ENCODE measurements around the gene ADAMTS6.

The ADAMTS6 gene

DNA sequence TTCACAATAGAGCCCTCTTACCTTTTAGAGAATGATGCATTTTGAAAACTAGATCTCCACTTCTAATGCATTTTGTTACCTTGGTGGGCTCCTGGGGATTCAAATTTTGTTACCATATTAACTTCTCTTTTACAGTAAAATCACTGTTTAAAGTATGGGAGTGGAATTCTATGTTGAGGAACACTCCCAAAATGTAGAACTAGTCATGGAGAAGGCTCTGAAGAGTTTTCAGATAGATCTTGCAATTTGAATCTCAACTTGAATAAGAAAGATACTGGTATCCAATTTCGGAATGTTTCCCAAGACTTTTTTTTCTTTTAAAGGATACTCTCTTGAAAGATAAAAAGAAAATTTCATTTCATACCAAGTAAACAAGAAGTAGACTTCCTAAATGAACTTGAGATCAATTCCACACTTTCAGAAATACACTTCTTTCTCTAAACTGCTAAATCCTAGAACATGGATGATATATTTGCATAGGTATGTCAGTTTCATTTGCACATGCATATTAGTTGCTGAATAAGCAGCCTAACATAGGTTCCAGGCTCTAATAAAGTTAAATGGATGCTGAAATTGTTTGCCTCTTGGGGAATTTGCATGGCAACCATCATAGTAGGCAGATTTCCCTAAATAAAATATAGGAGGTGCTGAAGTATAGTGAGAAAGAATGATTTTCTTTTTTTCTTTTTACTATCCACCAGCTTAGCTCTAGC lies 205.4 kb downstream of the ADAMTS6 start:
- DNase-seq = no peak

- no peak for DNase-seq
Observed at GRCh38 chr5:65271906-65272305, 209.8 kb downstream of the ADAMTS6 start.

DNA sequence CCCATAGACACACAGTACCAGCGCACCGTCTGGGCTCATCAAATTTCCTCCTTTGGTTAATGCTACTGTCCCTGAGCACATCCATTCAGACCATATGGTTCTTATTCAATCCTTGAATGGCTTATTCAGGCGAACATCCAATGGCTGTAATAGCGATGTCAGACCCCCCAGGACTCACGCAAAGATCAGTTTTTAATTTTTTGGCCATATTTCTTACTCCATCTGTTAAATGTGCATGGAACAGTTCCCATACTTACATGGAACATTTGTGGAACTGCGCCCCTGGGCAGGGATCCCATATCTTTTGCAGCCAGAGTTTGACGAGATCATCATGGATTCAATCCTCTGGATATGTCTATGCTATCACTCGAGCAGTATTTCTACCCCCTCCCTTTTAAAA lies 213.2 kb downstream of the ADAMTS6 start:
- DNase-seq = no peak

GRCh38 chr5:65264420-65264819 lies 217.3 kb downstream of the ADAMTS6 start:
- no peak for DNase-seq

- DNase-seq = no peak
Observed at GRCh38 chr5:65263321-65263720, 218.4 kb downstream of the ADAMTS6 start.

DNA sequence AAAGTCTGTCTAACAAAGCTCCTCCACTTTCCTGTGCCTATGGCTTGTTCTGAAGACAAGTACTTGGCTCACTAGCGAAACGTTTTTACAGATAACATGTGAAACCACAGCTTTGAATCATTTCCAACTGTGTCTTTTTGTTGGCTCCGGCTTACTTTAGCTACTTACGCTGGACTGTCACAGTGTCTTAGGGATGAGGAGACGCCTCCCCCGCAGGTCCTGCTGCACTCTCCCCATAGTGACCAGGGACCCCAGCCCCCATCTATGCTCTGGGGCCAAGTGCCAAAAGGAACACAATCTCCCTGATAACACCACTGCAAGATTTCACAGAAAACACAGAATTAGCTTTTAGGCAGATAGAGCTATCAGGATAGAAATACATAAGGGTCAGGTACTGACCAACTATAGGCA lies 219.1 kb downstream of the ADAMTS6 start:
- DNase-seq = no peak

GRCh38 chr5:65262096-65262495 lies 219.6 kb downstream of the ADAMTS6 start:
- no peak for DNase-seq

GRCh38 chr5:65261499-65261898 lies 220.2 kb downstream of the ADAMTS6 start:
- no peak for DNase-seq

- DNase-seq = no peak
Observed at GRCh38 chr5:65255294-65255693, 226.4 kb downstream of the ADAMTS6 start.

GRCh38 chr5:65252977-65253376 lies 228.7 kb downstream of the ADAMTS6 start:
- no peak for DNase-seq

DNA sequence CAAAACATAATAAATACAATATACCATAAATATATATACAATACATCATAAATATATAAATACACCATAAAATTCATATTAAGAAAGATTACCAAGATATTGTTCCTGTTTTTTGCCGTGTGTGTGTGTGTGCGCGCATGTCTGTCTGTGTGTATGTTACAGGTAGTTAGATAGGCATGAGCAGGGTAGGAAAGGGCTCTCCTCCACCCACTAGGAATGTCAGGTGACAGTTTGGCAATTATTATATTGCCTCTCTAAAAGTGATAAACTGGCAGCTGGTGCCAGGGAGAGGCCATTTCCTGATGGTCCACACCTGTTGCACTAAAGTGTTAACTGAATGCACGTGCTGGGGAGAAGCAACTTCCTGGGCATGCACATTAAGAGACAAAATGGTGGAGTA lies 232.8 kb downstream of the ADAMTS6 start:
- no peak for DNase-seq

DNA sequence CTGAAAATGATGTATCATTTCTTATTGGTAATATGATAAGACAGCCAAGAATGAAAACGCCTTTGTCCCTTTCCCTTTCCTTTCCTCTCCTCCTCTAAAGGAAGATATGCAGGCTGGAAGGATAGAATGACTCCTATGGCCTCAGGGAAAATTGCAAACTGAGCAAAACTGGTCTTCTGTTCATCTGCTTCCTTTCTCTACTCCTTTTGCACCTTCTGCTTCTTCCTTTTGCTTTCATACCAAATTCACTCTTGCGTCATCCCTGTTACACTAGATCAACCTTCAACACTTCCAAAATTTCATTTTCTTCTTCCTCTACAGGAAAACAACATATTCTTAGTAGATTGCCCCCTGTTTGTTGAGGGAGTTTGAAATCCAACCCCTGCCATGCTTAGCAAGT lies 234.1 kb downstream of the ADAMTS6 start:
- DNase-seq = no peak

DNA sequence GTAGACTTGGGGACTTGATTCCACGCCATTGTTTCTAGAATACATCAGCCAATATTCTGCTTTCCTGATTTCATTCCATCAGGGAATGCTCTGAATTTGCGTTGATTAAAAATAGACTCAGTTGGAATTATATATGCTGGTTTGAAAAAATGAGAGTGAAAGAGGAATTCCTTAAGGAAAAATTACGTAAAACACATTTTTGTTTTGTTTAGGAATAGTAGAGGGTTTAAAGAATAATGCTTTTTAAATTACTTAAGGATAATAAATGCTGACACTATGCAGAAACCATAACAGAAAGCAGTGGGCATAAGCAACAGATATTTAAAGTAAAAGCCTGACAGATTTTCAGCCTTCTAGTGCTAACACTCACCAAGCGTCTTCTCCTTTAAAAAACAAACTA lies 235.0 kb downstream of the ADAMTS6 start:
- DNase-seq = no peak

GRCh38 chr5:65244031-65244430 lies 237.7 kb downstream of the ADAMTS6 start:
- no peak for DNase-seq

DNA sequence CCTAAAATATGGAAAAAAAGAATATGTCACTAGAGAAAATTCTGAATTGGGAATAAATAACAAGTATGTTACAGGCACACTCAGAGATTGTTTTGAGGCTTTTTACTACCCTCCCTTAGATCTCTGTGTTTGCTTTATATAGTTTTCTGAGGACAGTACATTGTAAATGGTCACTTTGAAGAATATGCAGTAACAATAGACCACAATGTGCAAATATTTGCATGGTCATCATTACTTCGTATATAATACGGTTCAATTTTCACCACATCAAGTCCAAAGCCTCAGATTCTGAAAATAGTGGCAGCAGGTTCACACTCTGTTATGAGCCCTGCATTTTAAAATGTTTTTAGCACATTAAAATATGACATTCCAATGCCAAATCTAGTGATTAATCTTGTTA lies 238.6 kb downstream of the ADAMTS6 start:
- no peak for DNase-seq

GRCh38 chr5:65229841-65230240 lies 251.9 kb downstream of the ADAMTS6 start:
- no peak for DNase-seq

- no peak for DNase-seq
Observed at GRCh38 chr5:65213921-65214525, 267.7 kb downstream of the ADAMTS6 start.

DNA sequence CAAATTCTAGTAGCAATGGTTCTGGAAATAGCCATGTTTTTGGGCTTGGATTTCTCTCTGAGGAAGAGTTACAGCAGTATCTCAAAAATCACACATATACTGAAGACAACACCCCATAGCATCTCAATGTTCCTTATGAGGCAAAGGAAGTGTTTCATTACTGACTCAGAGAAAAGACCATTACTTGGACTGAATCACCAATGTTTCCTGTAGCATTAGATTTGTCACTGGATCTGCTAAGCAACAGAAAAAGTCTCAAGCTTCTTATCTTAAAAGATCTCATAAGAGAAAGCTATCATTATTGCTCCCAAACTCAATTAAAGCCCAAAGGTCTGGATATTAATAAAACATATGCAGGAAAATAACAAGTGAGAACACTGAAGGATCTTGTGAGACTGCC lies 272.4 kb downstream of the ADAMTS6 start:
- no peak for DNase-seq

- DNase-seq = no peak
Observed at GRCh38 chr5:65204966-65205365, 276.8 kb downstream of the ADAMTS6 start.

- DNase-seq = no peak
Observed at GRCh38 chr5:65203746-65204145, 278.0 kb downstream of the ADAMTS6 start.

DNA sequence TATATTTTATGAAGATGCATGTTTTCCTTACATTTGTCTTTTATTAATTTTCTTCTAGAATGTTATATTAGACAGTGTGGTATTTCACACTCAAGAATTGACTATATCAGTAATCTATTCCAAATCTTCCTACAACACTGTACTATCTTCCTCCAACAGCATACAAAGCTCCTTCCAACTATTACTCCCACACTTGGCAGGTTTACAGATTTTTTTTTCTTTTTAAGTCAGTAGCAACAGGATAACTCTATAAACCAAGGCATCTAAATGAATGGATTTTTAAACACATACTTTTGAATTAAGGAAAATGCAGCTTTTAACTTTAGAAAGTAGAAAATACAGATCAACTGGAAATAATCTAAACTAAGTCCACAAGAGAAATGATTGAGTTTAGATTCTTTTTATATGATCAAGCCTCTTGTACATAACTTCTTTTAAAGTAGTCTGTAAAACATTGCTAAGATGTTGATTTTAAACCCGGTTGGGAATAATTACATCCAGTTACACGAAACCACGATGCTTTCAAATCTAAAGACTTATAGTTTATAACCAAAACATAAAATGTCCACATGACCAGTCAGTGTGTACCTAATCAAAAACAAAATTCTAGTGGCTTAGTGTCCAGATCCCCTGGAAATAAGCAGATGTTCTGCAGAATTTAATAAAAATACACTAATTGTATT lies 281.6 kb downstream of the ADAMTS6 start:
- no peak for DNase-seq

DNA sequence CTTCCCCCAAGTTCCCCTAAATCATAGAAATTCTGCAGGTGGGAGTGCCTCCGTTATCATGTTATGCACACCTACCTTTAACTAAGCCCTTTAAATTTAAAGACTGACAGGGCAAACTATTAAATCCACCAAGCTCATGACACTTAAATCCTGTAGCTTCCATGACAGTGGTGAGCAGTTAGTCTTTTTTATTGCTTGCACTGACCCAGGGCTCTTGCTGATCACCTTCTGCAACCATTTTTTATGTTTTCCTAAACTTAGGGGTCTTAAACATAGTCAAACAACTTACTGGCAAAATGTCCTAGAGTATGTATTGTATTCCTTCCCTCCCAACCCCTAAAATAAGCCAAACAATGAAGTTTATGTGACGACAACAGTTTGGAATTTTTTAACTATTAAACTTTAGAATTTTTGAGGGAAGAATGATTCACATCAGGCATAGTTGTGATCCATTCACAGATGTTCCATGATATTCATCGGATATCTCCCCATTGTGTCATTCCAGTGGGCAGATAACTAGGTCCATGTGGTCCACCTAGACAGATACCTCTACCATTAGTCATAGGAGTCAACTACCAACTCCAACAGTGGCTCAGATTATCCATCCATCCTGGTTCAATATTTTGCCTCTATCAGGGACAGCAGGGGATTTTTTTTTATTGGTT lies 283.1 kb downstream of the ADAMTS6 start:
- DNase-seq = no peak

DNA sequence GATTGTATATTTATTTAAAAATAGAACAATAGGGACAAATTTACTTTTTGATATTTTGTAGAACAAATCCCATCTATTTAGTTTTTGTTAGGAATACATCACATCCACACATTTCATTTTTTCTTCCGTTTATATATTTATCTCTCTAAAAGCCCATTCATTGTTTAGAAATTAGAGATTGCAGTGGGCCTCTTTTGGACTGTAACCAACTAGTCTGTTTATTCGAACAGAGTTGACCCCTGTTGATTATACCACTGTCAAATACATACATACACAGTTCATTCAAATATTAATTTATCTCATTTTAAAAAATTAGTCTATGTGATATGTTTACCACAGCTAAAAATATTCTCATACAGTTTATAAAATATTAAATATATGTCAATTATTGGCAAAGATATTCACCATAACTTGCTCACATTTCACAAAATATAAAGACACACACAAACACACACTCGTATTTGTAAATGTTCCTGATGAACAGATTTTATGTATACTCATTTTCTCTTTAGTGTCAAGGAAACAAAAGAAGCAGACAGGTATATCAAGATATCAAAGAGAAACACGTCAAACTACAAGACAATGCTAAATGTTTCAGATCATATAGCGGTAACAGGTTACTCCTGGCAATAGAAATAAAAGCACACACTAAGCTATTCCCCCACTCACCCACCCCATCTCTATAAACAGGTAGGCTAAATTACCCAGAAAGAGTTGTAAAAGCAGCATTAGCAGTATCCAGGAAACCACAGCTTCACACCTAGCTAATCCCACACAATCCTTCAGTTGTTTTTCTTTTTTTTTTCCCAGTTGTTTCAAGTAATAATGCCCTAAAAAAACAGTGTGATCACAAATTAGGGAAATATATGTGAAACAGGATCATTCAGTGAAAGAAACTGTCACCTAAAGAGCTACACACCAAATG lies 283.9 kb downstream of the ADAMTS6 start:
- DNase-seq = no peak
